Measurements from ENCODE around the gene RAI1.

- TF ChIP-seq CTCF (IDR thresholded peaks at IDR 0.05 in 8 of 11, conservative IDR thresholded peaks at IDR 0.05 in 3 of 11) = no peak
- TF ChIP-seq POLR2AphosphoS5 (IDR thresholded peaks at IDR 0.05) = peak in 1 of 3 donors; percentile 22
- TF ChIP-seq POLR2A (IDR thresholded peaks at IDR 0.05) = no peak
Measured at GRCh38 chr17:17714261-17714866, 33.1 kb downstream of the RAI1 start.

Data from spleen (tissue), 7 donors.